Measurements from ENCODE around the gene LENG8.

- TF ChIP-seq TAF1 (IDR thresholded peaks at IDR 0.05; ENCODE audit: low read depth) = no peak
- TF ChIP-seq, protein P1, sequence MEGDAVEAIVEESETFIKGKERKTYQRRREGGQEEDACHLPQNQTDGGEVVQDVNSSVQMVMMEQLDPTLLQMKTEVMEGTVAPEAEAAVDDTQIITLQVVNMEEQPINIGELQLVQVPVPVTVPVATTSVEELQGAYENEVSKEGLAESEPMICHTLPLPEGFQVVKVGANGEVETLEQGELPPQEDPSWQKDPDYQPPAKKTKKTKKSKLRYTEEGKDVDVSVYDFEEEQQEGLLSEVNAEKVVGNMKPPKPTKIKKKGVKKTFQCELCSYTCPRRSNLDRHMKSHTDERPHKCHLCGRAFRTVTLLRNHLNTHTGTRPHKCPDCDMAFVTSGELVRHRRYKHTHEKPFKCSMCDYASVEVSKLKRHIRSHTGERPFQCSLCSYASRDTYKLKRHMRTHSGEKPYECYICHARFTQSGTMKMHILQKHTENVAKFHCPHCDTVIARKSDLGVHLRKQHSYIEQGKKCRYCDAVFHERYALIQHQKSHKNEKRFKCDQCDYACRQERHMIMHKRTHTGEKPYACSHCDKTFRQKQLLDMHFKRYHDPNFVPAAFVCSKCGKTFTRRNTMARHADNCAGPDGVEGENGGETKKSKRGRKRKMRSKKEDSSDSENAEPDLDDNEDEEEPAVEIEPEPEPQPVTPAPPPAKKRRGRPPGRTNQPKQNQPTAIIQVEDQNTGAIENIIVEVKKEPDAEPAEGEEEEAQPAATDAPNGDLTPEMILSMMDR (IDR thresholded peaks at IDR 0.05; ENCODE audit: poor library complexity, severe bottlenecking) = no peak
- no peak for TF ChIP-seq EZH2 (IDR thresholded peaks at IDR 0.05; ENCODE audit: borderline replicate concordance, insufficient read depth, low read length, poor library complexity, severe bottlenecking)
- no peak for TF ChIP-seq POLR2AphosphoS5 (IDR thresholded peaks at IDR 0.05)
- TF ChIP-seq RAD21 (conservative IDR thresholded peaks at IDR 0.05) = no peak
These were observed 22.2 kb downstream of the LENG8 start for GRCh38 chr19:54470991-54471782.
